ENCODE measurements around the gene SRC.
"Not testable (repeated sequence)": the region's sequence is repeated elsewhere in the genome, so short reads cannot be mapped to it uniquely, and the experiment has no call there.

The SRC gene

GRCh38 chr20:37364927-37365272, 19.0 kb downstream of the SRC start:
- DNase-seq: no peak

DNA sequence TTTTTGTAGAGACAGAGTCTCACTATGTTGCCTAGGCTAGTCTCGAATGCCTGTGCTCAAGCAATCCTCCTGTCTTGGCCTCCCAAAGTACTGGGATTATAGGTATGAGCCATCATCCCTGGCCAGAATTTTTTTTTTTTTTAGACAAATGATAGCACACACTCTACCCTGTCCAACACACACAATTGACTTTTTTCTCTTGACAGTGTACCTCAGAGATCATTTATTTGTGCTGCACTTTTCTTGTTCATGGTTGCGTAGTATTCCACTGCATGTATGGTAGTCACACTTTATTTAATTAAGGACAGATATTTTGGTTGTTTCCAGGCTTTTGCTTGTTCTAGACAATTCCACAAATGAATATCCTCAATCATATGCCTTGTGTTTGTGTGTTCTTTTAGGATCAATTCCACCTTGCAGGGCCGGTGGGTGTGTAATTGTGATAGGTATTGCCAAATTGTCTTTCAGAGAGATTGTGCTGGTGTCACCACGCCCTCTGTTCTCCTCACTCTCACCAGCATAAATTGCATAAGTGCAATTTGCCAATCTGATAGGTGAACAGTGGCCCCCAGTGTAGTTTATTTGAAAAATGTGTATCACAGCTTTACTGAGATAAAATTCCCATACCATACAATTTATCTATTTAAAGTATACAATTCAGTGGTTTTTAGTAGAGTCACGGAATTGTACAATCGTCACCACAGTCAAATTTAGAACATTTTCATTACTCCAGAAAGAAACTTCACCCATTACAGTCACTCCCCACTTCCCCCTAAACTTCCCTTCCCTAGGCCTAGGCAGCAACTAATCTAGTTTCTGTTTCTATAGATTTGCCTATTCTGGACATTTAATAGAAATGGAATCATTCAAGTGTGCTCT, 20.1 kb downstream of the SRC start:
- DNase-seq: no peak

DNA sequence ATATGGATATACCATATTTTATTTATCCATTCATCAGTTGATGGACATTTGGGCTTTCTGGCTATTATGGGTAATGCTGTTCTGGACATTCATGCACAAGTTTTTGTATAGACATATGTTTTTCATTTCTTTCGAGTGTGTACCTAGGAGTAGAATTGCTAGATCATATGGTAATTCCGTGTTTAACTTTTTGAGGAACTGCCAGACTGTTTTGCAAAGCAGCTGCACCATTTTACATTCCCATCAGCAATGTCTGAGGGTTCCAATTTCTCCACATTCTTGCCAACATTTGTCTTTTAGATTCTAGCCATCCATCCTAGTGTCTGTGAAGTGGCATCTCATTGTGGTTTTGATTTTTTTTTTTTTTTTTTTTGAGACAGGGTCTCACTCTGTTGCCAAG, 20.8 kb downstream of the SRC start:
- DNase-seq: no peak

GRCh38 chr20:37369846-37370245, 23.9 kb downstream of the SRC start:
- DNase-seq: no peak

- DNase-seq: not testable (repeated sequence)
These were observed 25.9 kb downstream of the SRC start for GRCh38 chr20:37371845-37372244.

DNA sequence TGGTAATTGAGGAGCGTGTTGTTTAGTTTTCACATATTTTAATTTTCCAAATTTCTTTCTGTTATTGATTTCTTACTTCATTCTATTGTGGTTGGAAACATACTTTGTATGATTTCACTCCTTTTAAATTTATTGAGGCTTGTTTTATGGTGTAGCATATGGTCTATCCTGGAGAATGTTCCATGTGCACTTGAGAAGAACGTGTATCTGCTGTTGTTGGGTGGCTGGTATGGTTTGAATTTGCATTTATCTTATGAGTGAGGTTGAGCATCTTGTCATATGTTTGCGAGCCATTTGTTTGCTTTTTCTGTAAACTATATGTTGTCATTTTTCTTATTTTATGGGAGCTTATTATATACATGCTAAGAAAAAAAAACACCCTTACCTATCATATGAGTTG, 26.5 kb downstream of the SRC start:
- DNase-seq: no peak

DNA sequence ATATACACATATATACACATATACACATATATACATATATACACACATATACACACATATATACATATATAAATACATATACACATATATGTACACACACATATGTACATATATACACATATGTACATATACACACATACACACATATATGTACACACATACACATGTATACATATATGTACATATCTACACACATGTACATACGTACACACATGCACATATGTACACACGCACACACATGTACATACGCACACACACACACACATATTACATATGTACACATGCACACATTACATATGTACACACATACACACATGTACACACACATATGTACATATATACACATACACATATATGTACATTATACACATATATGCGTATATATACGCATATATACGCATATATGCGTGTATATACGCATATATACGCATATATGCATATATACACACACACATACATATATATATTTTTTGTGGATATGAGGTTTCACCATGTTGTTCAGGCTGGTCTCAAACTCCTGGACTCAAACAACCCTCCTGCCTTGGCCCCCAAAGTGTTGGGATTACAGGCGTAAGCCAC, 27.2 kb downstream of the SRC start:
- no peak for DNase-seq

GRCh38 chr20:37375227-37375626, 29.3 kb downstream of the SRC start:
- DNase-seq: no peak

DNA sequence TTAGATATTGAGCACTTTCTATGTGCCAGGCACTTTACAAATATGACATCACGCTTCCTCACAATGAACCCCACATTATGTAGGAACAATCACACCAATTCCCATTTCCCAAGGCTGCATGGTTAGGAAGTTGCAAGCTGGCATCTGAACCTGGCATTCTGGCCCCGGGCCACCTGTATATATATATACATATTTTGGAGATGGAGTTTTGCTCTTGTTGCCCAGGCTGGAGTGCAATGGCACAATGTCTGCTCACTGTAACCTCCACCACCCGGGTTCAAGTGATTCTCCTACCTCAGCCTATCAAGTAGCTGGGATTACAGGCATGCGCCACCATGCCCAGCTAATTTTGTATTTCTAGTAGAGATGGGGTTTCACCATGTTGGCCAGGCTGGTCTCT, 30.4 kb downstream of the SRC start:
- DNase-seq: no peak

- no peak for DNase-seq
These were observed 30.9 kb downstream of the SRC start for GRCh38 chr20:37376791-37377190.

DNA sequence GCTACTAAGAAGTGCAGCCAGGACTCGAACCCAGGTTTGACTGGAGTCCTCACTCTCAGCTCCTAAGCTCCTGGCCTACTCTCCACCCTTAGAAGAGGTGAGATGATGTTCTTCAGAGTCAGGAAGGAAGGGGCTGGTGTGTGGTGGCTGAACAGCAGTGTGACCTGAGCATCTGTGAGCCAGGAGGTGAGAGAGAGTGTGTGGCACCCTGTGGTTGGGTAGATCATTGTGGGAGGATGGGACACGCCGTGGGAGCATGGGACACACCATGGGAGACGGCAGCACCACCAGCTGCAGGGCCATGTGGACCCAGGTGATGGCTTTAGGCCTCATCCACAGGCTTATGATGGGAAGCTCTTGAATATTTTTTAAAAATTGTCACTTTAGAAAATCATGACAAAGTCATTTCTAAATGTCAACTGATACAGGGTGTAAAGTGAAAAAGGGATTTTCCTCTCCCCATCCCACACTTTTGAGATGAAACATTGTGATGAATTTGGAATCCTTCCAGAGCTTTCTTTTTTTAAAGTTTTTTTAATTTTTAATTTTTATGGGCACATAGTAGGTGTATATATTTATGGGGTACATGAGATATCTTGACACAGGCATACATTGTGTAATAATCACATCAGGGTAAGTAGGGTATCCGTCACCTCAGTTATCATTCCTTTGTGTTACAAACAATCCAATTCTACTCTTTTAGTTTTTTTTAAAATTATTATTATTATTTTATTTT, 31.6 kb downstream of the SRC start:
- DNase-seq: no peak

DNA sequence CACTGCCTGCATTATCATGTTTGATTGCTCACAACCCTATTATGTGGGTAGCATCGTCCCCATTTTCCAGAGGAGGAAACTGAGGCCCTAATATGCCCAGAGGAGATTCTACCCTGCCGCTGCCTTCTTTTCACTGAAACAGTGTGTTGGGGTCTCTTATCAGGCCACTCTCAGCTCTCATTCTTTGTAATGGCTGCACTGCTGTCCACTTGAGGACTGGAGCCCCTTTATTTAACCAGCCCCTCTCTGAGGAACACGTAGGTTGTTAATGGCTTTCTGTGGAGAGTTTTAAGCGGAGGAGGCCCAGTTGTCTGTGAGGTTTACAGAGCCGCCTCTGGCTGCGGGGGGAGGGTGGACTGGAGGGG, 32.5 kb downstream of the SRC start:
- DNase-seq: no peak

DNA sequence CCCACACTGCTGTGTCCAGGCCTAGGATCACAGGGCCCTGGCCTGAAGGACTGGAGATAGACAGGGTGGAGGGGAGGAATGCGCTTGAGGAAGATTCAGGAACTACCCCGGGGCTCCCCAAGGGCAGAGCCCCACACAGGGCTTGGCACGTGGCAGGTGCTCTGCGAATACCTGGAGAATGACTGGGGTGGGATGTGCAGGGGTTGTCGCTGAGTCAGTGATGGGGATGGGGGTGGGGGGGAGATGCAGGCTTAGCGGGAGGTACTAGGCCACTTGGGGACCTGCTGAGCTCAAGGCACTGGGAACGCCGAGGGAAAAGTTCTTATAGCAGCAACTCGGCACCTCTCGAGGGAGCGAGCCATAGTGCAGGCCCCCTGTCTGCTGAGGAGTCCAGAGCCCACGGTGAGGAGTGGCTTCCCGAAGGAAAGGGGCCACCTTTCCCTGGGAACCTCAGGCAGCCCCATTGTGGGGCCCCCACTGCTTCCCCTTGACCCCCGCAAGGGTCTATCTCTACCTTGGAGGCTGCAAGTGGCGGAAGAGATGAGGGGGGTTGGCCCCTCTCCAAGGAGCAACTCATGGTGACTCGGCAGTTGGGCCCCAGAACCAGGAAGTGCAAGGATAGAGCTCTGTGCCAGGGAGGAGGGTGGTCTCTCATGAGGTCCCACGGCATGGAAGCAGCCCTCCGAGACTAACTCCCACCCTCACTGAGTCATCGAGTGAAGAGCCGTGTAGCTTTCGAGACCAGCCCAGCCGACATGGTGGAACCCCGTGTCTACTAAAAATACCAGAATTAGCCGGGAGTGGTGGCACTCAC, 33.1 kb downstream of the SRC start:
- no peak for DNase-seq

DNA sequence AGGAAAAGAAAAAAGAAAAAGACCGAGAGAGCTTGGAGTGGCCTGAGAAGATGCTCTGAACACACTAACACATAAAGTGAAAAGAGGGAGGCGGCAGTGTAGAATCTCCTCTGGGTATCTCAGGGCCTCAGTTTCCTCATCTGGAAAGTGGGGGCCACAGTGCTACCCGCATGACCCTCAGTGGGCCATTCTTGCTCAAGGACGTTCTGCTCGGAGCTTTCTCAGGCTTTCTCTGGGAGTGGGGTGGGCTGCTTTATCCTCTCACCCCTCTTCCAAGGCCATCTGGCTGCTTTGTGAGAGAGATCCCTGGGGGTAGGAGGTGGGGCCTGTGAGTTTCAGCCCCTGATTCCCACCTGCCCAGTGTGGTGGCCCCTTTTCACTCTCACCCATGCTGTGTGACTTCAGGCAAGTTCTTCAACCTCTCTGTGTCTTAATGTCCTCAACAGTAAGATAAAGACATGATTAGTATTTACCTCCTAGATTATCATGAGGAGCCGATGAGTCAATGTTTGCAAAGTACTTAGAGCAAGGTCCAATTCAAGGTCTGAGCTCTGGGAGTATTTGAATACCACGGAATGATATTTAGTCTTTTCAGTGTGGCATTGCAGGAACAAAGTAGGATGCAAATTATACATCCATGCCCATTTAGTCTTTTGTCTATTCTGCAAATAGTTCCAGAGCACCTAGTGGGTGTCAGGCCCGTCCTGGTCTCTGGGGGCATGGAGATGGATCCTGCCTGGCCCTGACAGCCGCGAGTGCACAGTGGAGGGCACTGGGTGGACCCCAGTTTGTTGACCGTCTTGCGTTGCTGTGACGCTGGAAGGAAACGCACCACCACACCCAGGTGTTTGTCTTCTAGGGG, 34.3 kb downstream of the SRC start:
- no peak for DNase-seq

- DNase-seq: no peak
These were observed 35.1 kb downstream of the SRC start for GRCh38 chr20:37380864-37381579.

DNA sequence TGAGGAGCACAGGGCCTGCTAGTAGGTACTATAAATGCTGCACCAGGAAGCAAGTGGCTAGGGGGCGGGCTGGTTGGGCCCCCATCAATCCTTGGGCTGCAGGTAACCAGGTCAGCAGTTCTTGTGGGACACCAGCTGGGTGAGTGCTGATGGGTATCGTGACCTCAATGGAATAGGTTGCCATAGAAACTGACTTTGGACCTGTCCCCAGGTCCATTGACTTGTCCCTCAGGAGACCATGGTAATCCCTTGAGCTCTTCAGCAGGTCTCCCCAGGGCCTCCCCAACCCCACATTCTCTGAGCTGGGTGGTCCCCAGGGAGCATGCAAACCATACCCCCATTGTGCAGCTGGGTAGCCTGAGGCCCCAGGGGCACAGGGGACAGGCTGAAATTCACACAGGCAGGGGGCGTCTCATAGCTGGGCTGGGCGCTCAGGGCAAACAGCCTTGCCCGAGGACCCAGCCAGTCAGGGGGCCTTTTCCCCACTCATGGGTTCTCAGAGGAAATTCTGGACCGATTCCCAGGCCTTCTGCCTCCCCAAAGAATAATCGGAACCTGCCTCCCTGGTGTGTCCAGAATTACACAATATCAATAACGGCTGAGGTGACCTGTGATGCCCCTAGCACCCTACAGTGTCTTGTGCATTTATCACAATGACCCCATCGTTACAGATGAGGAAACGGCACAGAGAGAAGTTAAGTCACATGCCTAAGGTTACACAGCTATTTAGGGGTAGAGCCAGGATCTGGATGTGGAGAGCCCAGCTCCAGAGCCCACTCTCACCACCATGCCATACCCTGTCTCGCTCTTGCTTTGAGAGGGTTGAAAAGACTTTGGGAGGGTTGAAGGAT, 35.9 kb downstream of the SRC start:
- no peak for DNase-seq

- DNase-seq: no peak
These were observed 36.7 kb downstream of the SRC start for GRCh38 chr20:37382482-37383120.

- DNase-seq: no peak
These were observed 37.5 kb downstream of the SRC start for GRCh38 chr20:37383229-37383989.

DNA sequence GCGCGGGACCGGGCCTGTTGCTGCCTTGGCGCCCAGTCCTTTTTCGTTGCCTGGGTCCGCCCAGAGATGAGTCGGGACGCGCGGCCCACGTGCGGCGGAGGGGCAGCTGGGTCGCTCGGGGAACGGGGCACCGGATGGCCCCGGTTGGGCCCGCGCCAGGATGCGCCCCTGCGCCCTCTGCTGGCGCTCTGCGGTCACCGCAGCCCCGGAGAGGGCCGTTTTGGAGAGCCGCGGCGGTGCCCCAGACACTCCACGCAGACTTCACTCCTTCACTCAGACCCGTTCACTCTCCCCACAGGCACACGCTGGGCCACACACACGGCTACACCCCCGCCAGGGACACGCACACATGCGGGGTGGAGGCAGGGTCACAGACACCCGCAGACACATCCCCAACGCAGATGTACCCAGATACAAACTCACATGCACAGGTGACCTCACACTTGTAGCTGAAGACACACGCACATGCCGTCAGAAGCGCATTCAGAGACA, 38.8 kb downstream of the SRC start:
- DNase-seq: peak; percentile 49 to 82 (median 65)
